Kidney (tissue), 14 donors: ENCODE results near the gene OR2T5. TPM values are rescaled to one million over a fixed set of nuclear protein-coding genes. Genes with fewer than 3 reads are reported as not detected.
"Not testable (repeated sequence)": the region's sequence is repeated elsewhere in the genome, so short reads cannot be mapped to it uniquely, and the experiment has no call there.

ENCODE experiments used
- DNase-seq, 5 donors: peaks; one replicate each; pipeline ENCODE4 v3.0.0-alpha.2; 2013 to 2020
- FAIRE-seq: peaks from 2 replicates; lab custom pipeline; 2012; peaks lifted over from hg19 to GRCh38; lab: Jason Lieb, UNC
- H3K27ac ChIP-seq, 2 donors: one replicate each; pipeline ENCODE4 v1.7.0; 2013; ENCODE audit warnings: low read depth in 2 of 2, low read length in 2 of 2, inconsistent platforms in 1 of 2
- H3K27me3 ChIP-seq: one replicate; pipeline ENCODE4 v1.7.1; 2013; ENCODE audit warnings: low read length, inconsistent platforms; ENCODE audit not compliant: control insufficient read depth, insufficient read depth
- H3K36me3 ChIP-seq, 3 donors: one replicate each; pipeline versions ENCODE4 v1.7.0 to v1.7.1; 2013; ENCODE audit warnings: low read length in 3 of 3, control low read depth in 1 of 3, inconsistent platforms in 1 of 3; ENCODE audit not compliant: insufficient read depth in 3 of 3, control insufficient read depth in 2 of 3
- H3K4me1 ChIP-seq, 3 donors: one replicate each; pipeline versions ENCODE4 v1.7.0 to v1.7.1; 2013; ENCODE audit warnings: low read length in 3 of 3, inconsistent platforms in 1 of 3, low read depth in 1 of 3; ENCODE audit not compliant: control insufficient read depth in 2 of 3, insufficient read depth in 2 of 3
- H3K4me3 ChIP-seq, 3 donors: one replicate each; pipeline versions ENCODE4 v1.7.0 to v1.8.1; 2013; ENCODE audit warnings: low read length in 3 of 3, control low read depth in 1 of 3, inconsistent platforms in 1 of 3
- H3K9ac ChIP-seq, 3 donors: one replicate each; pipeline versions ENCODE4 v1.7.0 to v1.7.1; 2013; ENCODE audit warnings: low read length in 3 of 3, control low read depth in 1 of 3, inconsistent platforms in 1 of 3
- H3K9me3 ChIP-seq, 3 donors: one replicate each; pipeline versions ENCODE4 v1.7.0 to v1.7.1; 2013; ENCODE audit warnings: low read length in 3 of 3, control low read depth in 1 of 3, inconsistent platforms in 1 of 3; ENCODE audit not compliant: control insufficient read depth in 2 of 3, insufficient read depth in 1 of 3
- CTCF ChIP-seq: IDR thresholded peaks from 3 replicates; pipeline ENCODE4 v1.5.1; 2012; ENCODE audit warnings: mild to moderate bottlenecking, moderate library complexity, borderline replicate concordance; ENCODE audit not compliant: insufficient read depth; ENCODE audit errors: extremely low read depth
- intact Hi-C: fragments of 100-400 bp; cut with DNase I; formaldehyde crosslinking; loops from one replicate; pipeline ENCODE4 v1.11.1; 2022
- polyA plus RNA-seq: library from polyadenylated mRNA; stranded (reverse); fragments of 350-450 nt; fragmentation: Illumina TruSeq; extraction: RNeasy Lipid Tissue Mini Kit (QIAGEN cat#74804); gene quantifications from one replicate; pipeline ENCODE4 v1.2.3, GENCODE V29; 2014; ENCODE audit warnings: low read depth, low replicate concordance; ENCODE audit not compliant: insufficient read depth
- total RNA-seq: library from RNA; stranded (reverse); fragmentation: NEBNext Ultra II Directional; extraction: Animal tissue kit (Norgen Biotek cat#: 25700); gene quantifications from one replicate; pipeline ENCODE4 v1.2.1, GENCODE V29; 2021
- donor health status: control.
- donor health status: control.
- donor health status: control.
- donor health status: control.
- donor health status: control.
- donor health status: DM: yes; HTN: yes; CAD: no.
- donor health status: Normal renal cell carcinoma (clear cell type).

The OR2T5 gene
- total and polyA plus RNA-seq, 2 donors from 2014 or later = 0.09 TPM; not detected in 1

- intact Hi-C loops = no loop called here
- Histone ChIP-seq H3K4me1 (no peaks in the 10 kb centered on the region), H3K36me3 (no peaks in the 10 kb centered on the region), H3K27ac (no peak overlapping the region), H3K4me3 (no peak overlapping the region), H3K27me3 (no peaks in the 10 kb centered on the region), H3K9me3 (no peaks in the 10 kb centered on the region), H3K9ac (no peak overlapping the region)
- TF ChIP-seq CTCF = no peak
- no peak for DNase-seq
- FAIRE-seq = no peak
Observed at GRCh38 chr1:248471154-248471553, 17.2 kb upstream of the OR2T5 start.

GRCh38 chr1:248472111-248472510 is 16.3 kb upstream of the OR2T5 start:
- H3K9ac ChIP-seq, H3K9me3 ChIP-seq, FAIRE-seq, H3K36me3 ChIP-seq, H3K27ac ChIP-seq, H3K4me3 ChIP-seq, H3K4me1 ChIP-seq, H3K27me3 ChIP-seq, DNase-seq, intact Hi-C loops: not testable (repeated sequence)

GRCh38 chr1:248473051-248473450 is 15.3 kb upstream of the OR2T5 start, which contains the start of gene OR2T3:
OR2T3 (plus strand) TSS chr1:248473351; CDS start chr1:248473351, 0 bp downstream.
- intact Hi-C loops, H3K27ac ChIP-seq, H3K36me3 ChIP-seq, H3K9ac ChIP-seq, FAIRE-seq, H3K4me1 ChIP-seq, H3K9me3 ChIP-seq, H3K4me3 ChIP-seq, H3K27me3 ChIP-seq, DNase-seq: not testable (repeated sequence)

- H3K36me3 ChIP-seq, H3K27ac ChIP-seq, H3K4me1 ChIP-seq, FAIRE-seq, intact Hi-C loops, H3K4me3 ChIP-seq, DNase-seq, H3K27me3 ChIP-seq, H3K9me3 ChIP-seq, H3K9ac ChIP-seq: not testable (repeated sequence)
Observed at GRCh38 chr1:248475660-248476059, 12.7 kb upstream of the OR2T5 start.

- FAIRE-seq, H3K27ac ChIP-seq, H3K9ac ChIP-seq, H3K4me3 ChIP-seq, H3K27me3 ChIP-seq, intact Hi-C loops, DNase-seq, H3K9me3 ChIP-seq, H3K4me1 ChIP-seq, H3K36me3 ChIP-seq: not testable (repeated sequence)
Observed at GRCh38 chr1:248481686-248482579, 6.5 kb upstream of the OR2T5 start.

GRCh38 chr1:248496661-248497060 is 8.3 kb downstream of the OR2T5 start:
- H3K36me3 ChIP-seq, H3K9ac ChIP-seq, H3K4me1 ChIP-seq, H3K27ac ChIP-seq, intact Hi-C loops, H3K4me3 ChIP-seq, H3K9me3 ChIP-seq, DNase-seq, FAIRE-seq, H3K27me3 ChIP-seq: not testable (repeated sequence)

GRCh38 chr1:248500305-248501035 is 12.1 kb downstream of the OR2T5 start:
- H3K4me1 ChIP-seq, H3K4me3 ChIP-seq, H3K27me3 ChIP-seq, H3K9ac ChIP-seq, intact Hi-C loops, DNase-seq, H3K36me3 ChIP-seq, H3K27ac ChIP-seq, H3K9me3 ChIP-seq, FAIRE-seq: not testable (repeated sequence)
